Cardiac fibroblast (primary cell): ENCODE measurements around the gene ACVRL1.

Experiments
- DNase-seq, 2 donors: peaks; one replicate each; pipeline versions ENCODE4 v3.0.0 to v3.0.0-alpha.2; 2010; ENCODE audit warnings: low read depth in 2 of 2
- H3K4me3 ChIP-seq, 2 donors: replicated peaks in 1 of 2; 1 replicate in 1 of 2; 2 replicates in 1 of 2; pipeline ENCODE4 v1.5.1; 2011; ENCODE audit warnings: low read depth in 2 of 2, low read length in 2 of 2, mild to moderate bottlenecking in 2 of 2, moderate library complexity in 1 of 2
- CTCF ChIP-seq: IDR thresholded peaks from one replicate; pipeline ENCODE4 v1.5.1; 2011; ENCODE audit warnings: low read depth, mild to moderate bottlenecking, low read length, inconsistent platforms

ACVRL1 gene

DNA sequence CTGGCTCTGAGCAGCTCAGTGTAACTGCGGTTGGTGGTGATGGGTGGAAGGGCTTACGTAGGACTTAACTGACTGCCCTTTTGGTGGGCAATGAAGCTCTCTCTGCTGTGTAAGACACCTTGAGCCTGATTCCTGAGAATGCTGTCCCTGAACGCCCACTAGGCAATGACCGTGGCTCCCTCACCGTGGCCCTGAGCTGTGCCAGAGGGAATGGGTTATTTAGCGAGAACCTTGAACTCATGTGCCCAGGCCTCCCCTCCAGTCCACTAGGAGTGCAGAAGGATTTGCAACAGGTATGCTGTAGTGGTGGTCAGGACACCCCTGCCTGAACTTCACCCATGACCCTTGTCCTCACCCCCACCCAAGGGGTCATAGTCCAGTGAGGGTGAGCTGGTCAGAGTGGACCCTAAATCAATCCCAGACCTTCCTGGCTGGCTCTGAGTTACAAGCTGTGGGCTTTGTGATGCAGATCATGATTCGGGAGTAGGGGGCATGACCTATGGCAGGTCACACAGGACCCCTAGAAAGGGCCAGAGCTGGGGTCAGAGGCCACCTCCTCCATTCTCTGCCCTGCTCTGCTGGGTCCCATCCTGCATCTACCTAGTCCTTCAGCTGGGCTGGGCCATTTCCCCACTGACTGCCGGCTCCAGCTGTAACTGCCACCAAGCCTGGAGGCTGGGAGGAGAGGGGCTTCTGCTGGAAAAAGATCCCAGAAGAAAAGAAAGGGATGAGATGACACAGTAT is 33.9 kb upstream of the ACVRL1 start:
- DNase-seq = no peak
- no peak overlapping the region for H3K4me3 ChIP-seq
- TF ChIP-seq CTCF = no peak

GRCh38 chr12:51874000-51874399 is 33.3 kb upstream of the ACVRL1 start:
- no peak for DNase-seq
- H3K4me3 ChIP-seq = no peak overlapping the region
- no peak for TF ChIP-seq CTCF

DNA sequence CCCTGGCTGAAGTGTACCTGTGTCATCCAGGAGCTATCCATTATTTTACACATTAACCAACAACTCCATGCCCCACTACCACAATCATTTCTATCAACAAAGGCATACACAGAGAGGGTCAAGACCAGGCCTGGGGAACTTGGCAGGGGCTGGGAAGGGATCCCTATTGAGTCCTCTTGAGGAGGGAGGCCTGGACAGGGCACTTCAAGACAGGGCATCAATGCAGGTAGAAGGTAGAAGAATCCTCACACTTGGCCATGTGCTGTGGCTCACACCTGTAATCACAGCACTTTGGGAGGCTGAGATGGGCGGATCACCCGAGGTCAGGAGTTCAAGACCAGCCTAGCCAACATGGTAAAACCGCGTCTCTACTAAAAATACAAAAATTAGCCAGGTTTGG is 32.8 kb upstream of the ACVRL1 start:
- no peak for TF ChIP-seq CTCF
- no peak overlapping the region for H3K4me3 ChIP-seq
- no peak for DNase-seq

DNA sequence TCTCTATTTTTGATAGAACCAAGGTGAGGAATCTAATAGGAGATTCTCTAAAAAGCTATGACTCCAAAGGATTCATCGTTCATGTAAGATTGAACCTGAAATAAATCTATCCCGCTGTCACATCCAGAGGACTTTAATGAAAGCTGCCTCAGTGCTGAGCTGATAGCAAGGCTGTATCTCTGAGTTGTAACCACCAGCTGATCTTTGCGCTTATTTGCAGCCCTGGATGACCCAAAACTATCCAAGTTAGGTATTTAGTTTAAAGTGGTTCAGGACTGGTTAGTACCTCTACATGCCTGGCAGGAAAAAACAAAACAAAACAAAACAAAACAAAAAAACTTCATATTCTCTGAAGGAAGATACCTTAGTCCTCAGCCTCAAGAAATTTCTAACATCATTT is 28.2 kb upstream of the ACVRL1 start:
- TF ChIP-seq CTCF = no peak
- no peak for DNase-seq
- no peak overlapping the region for H3K4me3 ChIP-seq

GRCh38 chr12:51883295-51883694 is 24.0 kb upstream of the ACVRL1 start:
- no peak for TF ChIP-seq CTCF
- H3K4me3 ChIP-seq = no peak overlapping the region
- no peak for DNase-seq

GRCh38 chr12:51883998-51884675 is 23.2 kb upstream of the ACVRL1 start:
- DNase-seq = no peak
- TF ChIP-seq CTCF = no peak
- H3K4me3 ChIP-seq = no peak overlapping the region
